HG03457 (cell line): Measurements from ENCODE around the gene PTPRE.

ENCODE experiments used
- ATAC-seq: cut with Tn5 transposase; IDR thresholded peaks from one replicate; pipeline ENCODE4 v1.9.1; 2021; ENCODE audit warnings: moderate number of reproducible peaks; ENCODE audit not compliant: unreplicated experiment

Gene PTPRE

GRCh38 chr10:127949831-127950230, 42.9 kb downstream of the PTPRE start:
- no peak for ATAC-seq

GRCh38 chr10:127951861-127952574, 45.1 kb downstream of the PTPRE start:
- no peak for ATAC-seq

GRCh38 chr10:127952575-127952869, 45.6 kb downstream of the PTPRE start:
- ATAC-seq, result no peak

GRCh38 chr10:127952918-127953317, 46.0 kb downstream of the PTPRE start:
- no peak for ATAC-seq

GRCh38 chr10:127953876-127954275, 47.0 kb downstream of the PTPRE start:
- no peak for ATAC-seq

GRCh38 chr10:127959428-127959827, 52.5 kb downstream of the PTPRE start:
- ATAC-seq, result no peak

- ATAC-seq, result no peak
Observed at GRCh38 chr10:127961071-127961470, 54.2 kb downstream of the PTPRE start.

- ATAC-seq, result no peak
Observed at GRCh38 chr10:127962205-127962604, 55.3 kb downstream of the PTPRE start.

GRCh38 chr10:127963136-127963535, 56.2 kb downstream of the PTPRE start:
- no peak for ATAC-seq

- ATAC-seq, result no peak
Observed at GRCh38 chr10:127964621-127965020, 57.7 kb downstream of the PTPRE start.

GRCh38 chr10:127966875-127967274, 60.0 kb downstream of the PTPRE start:
- no peak for ATAC-seq

GRCh38 chr10:127968027-127968441, 61.1 kb downstream of the PTPRE start:
- ATAC-seq, result no peak

GRCh38 chr10:127968659-127969058, 61.8 kb downstream of the PTPRE start:
- ATAC-seq, result no peak

- no peak for ATAC-seq
Observed at GRCh38 chr10:127971101-127971946, 64.4 kb downstream of the PTPRE start.

GRCh38 chr10:127971963-127972615, 65.2 kb downstream of the PTPRE start:
- no peak for ATAC-seq

GRCh38 chr10:127972751-127973357, 66.0 kb downstream of the PTPRE start:
- ATAC-seq, result no peak

GRCh38 chr10:127973791-127974311, 66.9 kb downstream of the PTPRE start:
- ATAC-seq, result no peak

GRCh38 chr10:127974911-127975310, 68.0 kb downstream of the PTPRE start:
- ATAC-seq, result no peak

GRCh38 chr10:127976286-127976685, 69.4 kb downstream of the PTPRE start:
- ATAC-seq, result no peak

GRCh38 chr10:127976701-127977356, 69.9 kb downstream of the PTPRE start:
- no peak for ATAC-seq
